ENCODE results near the gene MRPS25.

DNA sequence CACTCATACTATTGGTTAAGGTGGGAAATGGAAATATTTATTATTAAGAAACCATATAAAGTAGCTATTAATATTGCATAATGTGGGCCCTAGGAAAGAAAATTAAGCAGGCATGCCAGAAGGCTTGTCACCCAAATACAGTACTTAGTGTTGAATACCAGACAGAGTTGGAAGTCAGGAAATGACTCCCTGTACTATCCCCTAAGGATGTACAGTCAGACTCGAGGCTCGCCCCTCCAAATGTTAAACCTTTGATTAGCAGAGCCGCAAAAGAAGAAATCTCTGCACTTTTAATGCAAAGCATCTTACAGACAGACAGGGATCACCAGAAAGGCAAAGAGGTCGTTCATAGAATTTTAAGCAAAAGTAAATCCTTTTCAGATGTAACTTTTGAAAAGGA lies 45.1 kb upstream of the MRPS25 start:
- no peak for TF ChIP-seq EP300 (IDR thresholded peaks at IDR 0.05; ENCODE audit: low read depth)
- TF ChIP-seq, protein P1, sequence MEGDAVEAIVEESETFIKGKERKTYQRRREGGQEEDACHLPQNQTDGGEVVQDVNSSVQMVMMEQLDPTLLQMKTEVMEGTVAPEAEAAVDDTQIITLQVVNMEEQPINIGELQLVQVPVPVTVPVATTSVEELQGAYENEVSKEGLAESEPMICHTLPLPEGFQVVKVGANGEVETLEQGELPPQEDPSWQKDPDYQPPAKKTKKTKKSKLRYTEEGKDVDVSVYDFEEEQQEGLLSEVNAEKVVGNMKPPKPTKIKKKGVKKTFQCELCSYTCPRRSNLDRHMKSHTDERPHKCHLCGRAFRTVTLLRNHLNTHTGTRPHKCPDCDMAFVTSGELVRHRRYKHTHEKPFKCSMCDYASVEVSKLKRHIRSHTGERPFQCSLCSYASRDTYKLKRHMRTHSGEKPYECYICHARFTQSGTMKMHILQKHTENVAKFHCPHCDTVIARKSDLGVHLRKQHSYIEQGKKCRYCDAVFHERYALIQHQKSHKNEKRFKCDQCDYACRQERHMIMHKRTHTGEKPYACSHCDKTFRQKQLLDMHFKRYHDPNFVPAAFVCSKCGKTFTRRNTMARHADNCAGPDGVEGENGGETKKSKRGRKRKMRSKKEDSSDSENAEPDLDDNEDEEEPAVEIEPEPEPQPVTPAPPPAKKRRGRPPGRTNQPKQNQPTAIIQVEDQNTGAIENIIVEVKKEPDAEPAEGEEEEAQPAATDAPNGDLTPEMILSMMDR (IDR thresholded peaks at IDR 0.05) = no peak
- no peak for TF ChIP-seq POLR2A (IDR thresholded peaks at IDR 0.05)
